ENCODE data around the gene MIA2.

DNA sequence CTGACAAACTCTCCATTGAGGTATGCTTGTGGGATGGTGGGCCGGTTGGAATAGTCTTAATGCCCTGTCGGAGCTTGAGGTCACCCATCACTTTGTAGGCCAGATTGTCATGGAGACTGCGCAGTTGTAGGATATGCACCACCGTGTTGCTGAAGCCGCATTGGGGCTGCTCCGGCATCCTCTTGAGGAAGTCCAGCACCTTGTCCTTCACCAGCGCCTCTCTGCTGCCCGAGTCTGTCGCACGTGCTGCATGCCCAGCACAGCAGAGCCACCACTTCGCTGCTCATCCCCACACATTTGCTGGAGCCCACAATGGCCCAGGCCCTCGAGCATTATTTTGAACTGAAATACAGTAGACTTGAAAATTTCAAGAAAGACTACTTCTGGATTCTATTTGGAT lies 136.7 kb downstream of the MIA2 start:
- no peak for TF ChIP-seq CTCF (IDR thresholded peaks at IDR 0.05)
- TF ChIP-seq POLR2A (IDR thresholded peaks at IDR 0.05) = no peak
